Testis (tissue), 5 donors: ENCODE measurements around the gene TBC1D3E. TPM values are rescaled to one million over a fixed set of nuclear protein-coding genes. Genes with fewer than 3 reads are reported as not detected.
"Not testable (repeated sequence)": the region's sequence is repeated elsewhere in the genome, so short reads cannot be mapped to it uniquely, and the experiment has no call there.

Experiments
- DNase-seq: peaks from one replicate; pipeline ENCODE4 v3.0.0-alpha.2; 2019
- H3K27ac ChIP-seq, 2 donors: fragments of 200-600 bp; sonication (generic); one replicate each; pipeline ENCODE4 v1.5.1; 2019
- H3K27me3 ChIP-seq: fragments of 200-600 bp; sonication (generic); one replicate; pipeline ENCODE4 v1.5.1; 2019
- H3K36me3 ChIP-seq: fragments of 200-600 bp; sonication (generic); one replicate; pipeline ENCODE4 v1.5.1; 2017; ENCODE audit warnings: low read depth; ENCODE audit errors: missing control alignments
- H3K4me1 ChIP-seq: fragments of 200-600 bp; sonication (generic); one replicate; pipeline ENCODE4 v1.5.1; 2019
- H3K4me3 ChIP-seq, 2 donors: fragments of 200-600 bp; sonication (generic); one replicate each; pipeline ENCODE4 v1.5.1; 2017 to 2019
- H3K9me3 ChIP-seq: fragments of 200-600 bp; sonication (generic); one replicate; pipeline ENCODE4 v1.5.1; 2017
- WGBS, 2 donors: methylation state at CpG; one replicate each; pipeline ENCODE4 v1.1.5; 2018; 5-methylcytosine and 5-hydroxymethylcytosine counted together
- intact Hi-C: fragments of 100-400 bp; cut with DNase I; formaldehyde crosslinking; loops from one replicate; pipeline ENCODE4 v1.15.1; 2023; ENCODE audit warnings: low total_unique reads
- long read RNA-seq, 2 donors: transcript quantifications; one replicate each; lab custom pipeline, GENCODE V29; 2026
- polyA plus RNA-seq: library from polyadenylated mRNA; stranded (reverse); fragments of 350-450 nt; fragmentation: Illumina TruSeq; extraction: RNeasy Lipid Tissue Mini Kit (QIAGEN cat#74804); gene quantifications from one replicate; pipeline ENCODE4 v1.2.3, GENCODE V29; 2014; ENCODE audit warnings: low read depth, low replicate concordance; ENCODE audit not compliant: insufficient read depth
- small RNA-seq, 2 donors: library from RNA; depleted of rRNA; stranded (forward); fragments of <200 nt; gene quantifications; one replicate each; pipeline ENCODE3, GENCODE V24; 2016
- total RNA-seq, 2 donors: library from RNA; depleted of rRNA; stranded (reverse); fragments of >200 nt; gene quantifications; one replicate each; pipeline ENCODE4 v1.2.3, GENCODE V29; 2016

Gene TBC1D3E
- 1 to 10 TPM in 1 of 2 donors, not detected in 1; 2.4 TPM for total RNA-seq
- 6.0 TPM for polyA plus RNA-seq
- long read RNA-seq, donor 1 = 0 reads
- long read RNA-seq, donor 2 = 0 reads

DNA sequence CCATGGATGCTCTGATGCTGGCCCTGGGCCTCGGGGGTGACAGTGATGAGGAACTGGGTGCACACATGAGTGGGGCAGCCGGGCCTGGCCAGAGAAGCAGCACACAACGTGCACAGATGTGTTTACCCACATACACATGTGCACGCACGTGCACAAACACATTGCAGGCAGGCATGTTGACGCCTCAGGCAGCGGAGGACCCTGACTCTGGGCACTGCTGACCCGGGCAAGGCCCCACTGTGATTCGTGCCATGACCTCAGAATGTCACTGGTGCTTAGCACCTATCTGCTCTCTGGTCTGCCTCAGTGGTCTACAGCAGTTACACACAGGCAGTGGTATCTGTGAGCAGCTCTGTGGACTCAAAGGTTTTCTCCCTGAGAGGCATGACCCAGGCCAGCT, at the start of gene TBC1D3E:
Gene TBC1D3E (plus strand): TSS at position 301 of the 400 bp plus-strand sequence. CDS start 1,545 bp downstream, outside the sequence.
- WGBS, 2 donors = no CpG with 5 or more reads among the region's 9 CpGs
- H3K4me3 ChIP-seq, H3K4me1 ChIP-seq, intact Hi-C loops, H3K36me3 ChIP-seq, H3K27me3 ChIP-seq, DNase-seq, H3K27ac ChIP-seq, H3K9me3 ChIP-seq: not testable (repeated sequence)

DNA sequence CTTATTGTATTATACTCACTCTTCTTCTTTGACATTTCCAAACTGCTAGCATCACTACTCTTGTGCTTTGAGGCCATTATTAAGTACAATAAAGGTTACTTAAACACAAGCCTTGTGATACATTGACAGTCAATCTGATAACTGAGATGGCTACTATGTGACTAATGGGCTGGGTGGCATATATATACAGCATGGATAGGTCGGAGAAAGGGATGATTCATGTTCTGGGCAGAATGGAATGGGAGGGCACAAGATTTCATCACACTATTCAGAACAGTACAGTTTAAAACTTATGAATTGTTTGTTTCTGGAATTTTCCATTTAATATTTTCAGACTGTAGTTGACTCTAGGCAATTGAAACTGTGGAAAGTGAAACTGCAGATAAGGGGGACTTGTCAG, 40.4 kb upstream of the TBC1D3E start:
- H3K36me3 ChIP-seq, H3K4me3 ChIP-seq, H3K4me1 ChIP-seq, intact Hi-C loops, DNase-seq, H3K27me3 ChIP-seq, H3K9me3 ChIP-seq, H3K27ac ChIP-seq: not testable (repeated sequence)
- no CpG with 5 or more reads among the region's 1 CpG for WGBS, 2 donors

DNA sequence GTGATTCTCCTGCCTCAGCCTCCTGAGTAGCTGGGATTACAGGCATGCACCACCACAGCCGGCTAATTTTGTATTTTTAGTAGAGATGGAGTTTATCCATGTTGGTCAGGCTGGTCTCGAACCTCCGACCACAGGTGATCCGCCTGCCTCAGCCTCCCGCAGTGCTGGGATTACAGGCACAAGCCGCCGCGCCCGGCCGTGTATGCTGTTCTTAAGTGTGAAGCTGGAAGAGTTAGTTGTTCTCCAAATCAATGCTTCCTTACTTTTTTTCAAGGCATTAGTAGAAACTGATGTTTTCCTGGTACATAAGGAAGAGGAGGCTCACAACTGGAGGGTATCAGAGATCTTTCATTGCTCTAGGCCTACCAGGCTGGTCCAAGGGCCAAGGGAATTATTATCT, 39.6 kb upstream of the TBC1D3E start:
- intact Hi-C loops, DNase-seq, H3K36me3 ChIP-seq, H3K27me3 ChIP-seq, H3K27ac ChIP-seq, H3K4me3 ChIP-seq, H3K9me3 ChIP-seq, H3K4me1 ChIP-seq: not testable (repeated sequence)
- no CpG with 5 or more reads among the region's 10 CpGs for WGBS, 2 donors

DNA sequence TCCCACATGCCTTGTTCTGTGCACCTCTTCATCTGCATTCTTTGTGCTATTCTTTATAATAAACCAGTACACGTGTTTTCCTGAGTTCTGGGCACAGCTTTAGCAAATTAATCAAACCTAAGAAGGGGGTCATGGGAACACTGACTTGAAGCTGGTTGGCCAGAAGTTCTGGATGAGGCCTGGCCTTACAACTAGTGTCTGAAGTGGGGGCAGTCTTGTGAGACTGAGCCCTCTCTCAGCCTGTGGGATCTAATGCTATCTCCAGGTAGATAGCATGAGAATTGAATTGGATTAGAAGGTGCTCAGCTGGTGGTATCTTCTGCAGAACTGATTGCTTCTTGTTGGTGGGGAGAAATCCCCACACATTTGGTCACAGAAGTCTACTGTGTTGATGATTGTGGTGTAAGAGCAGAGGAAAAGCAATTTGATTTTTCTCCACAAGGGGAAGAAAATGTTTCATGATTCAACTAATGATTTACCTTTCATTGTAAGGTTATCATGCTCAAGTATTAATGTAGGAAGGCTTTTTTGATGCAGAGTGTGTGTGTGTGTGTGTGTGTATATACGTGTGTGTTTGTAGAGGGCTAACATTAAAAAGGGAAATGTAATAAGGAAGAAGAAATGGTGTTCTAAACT, 33.6 kb upstream of the TBC1D3E start:
- H3K9me3 ChIP-seq, H3K4me1 ChIP-seq, H3K27me3 ChIP-seq, H3K4me3 ChIP-seq, H3K27ac ChIP-seq, DNase-seq, H3K36me3 ChIP-seq, intact Hi-C loops: not testable (repeated sequence)
- whole genome bisulfite sequencing, 2 donors = no CpG with 5 or more reads among the region's 2 CpGs

DNA sequence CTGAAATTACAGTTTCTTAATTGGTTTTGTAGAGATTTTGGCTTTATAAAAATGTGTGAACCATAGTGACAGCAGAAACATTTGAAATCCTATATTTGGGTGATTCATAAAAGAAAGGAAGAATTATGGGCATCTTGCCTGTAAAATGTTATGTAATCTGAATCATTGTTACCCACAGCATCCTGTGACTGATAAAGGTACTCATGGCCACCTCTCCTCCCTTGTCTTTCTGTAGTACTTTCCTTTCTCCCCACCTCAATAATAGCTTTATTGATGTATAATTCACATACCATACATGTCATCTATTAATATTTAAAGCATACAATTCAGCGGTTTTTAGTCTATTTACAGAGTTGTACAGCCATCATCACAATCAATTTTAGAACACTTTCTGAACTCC, 28.5 kb upstream of the TBC1D3E start:
- H3K4me1 ChIP-seq, H3K27ac ChIP-seq, H3K27me3 ChIP-seq, H3K36me3 ChIP-seq, intact Hi-C loops, DNase-seq, H3K9me3 ChIP-seq, H3K4me3 ChIP-seq: not testable (repeated sequence)
- WGBS, 2 donors = no CpG with 5 or more reads among the region's 1 CpG

DNA sequence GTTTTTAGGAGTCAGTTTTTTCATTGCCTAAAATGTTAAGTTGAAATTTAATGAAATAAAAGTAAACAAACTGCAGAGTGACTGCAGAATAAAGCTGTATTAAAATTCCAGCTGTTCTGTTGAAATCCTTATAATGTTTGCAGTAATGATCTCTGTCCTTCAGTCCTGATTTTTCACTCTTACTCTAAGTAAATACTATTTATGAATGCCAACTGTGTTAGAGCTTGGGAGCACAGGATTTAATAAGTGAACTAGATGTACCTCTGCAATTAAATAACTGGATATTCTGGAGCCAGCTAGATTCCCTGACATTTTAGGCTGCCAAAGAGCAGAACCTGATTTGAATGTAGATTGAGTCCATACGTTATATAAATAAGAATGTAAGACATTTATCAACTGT, 7.9 kb upstream of the TBC1D3E start:
- WGBS, 2 donors = no CpG with 5 or more reads among the region's 1 CpG
- H3K4me1 ChIP-seq, H3K36me3 ChIP-seq, H3K27me3 ChIP-seq, intact Hi-C loops, DNase-seq, H3K27ac ChIP-seq, H3K9me3 ChIP-seq, H3K4me3 ChIP-seq: not testable (repeated sequence)

DNA sequence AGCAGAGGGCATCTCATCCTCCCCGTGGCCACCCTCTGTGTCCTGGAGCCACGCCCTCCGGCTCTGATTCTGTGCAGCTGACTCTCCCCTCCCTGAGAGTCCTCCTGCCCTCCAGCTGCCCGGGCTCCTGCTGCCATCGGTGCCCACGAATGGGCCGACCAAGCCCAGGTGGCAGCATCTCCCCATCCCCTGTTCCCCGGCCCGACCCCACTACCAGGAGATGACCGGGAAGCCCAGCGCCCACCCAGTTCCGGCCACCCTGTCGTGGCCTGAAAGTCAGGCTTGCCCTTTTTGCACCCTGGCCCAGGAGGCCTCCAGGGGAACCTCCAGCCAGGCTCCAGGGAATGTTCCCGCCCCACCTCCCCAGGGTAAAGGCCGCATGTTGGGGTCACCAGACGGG, 7.1 kb downstream of the TBC1D3E start:
- H3K4me3 ChIP-seq, intact Hi-C loops, DNase-seq, H3K9me3 ChIP-seq, H3K27ac ChIP-seq, H3K36me3 ChIP-seq, H3K4me1 ChIP-seq, H3K27me3 ChIP-seq: not testable (repeated sequence)
- 96% methylated on average over 5 of the region's 16 CpGs; no CpG with 5 or more reads in 1 of the 2 donors for WGBS, 2 donors

Small RNA genes within 50 kb of the gene (small RNA-seq; reads per million reads assigned to genes)
- gene RF00019 (0 reads per million in 2 donors), gene RNA5SP526 (0 reads per million in 2 donors)

Other genes with a start within 250 kb of the TBC1D3E start
- gene TBC1D3K, start 203.5 kb upstream of the TBC1D3E start, total RNA-seq = 1 to 10 TPM in 1 of 2 donors, not detected in 1; 2.0 TPM
- gene TBC1D3K, start 203.5 kb upstream of the TBC1D3E start, polyA plus RNA-seq = 1.4 TPM
- gene TBC1D3L, start 138.9 kb upstream of the TBC1D3E start, total RNA-seq = 10 to 100 TPM; 26.9 to 27.7 TPM
- gene TBC1D3L, start 138.9 kb upstream of the TBC1D3E start, polyA plus RNA-seq = 25.4 TPM
- not detected for gene TBC1D3D, start 124.0 kb upstream of the TBC1D3E start, total RNA-seq
- gene TBC1D3D, start 124.0 kb upstream of the TBC1D3E start, polyA plus RNA-seq = 2.5 TPM
- gene TBC1D3C, start 59.3 kb upstream of the TBC1D3E start, total RNA-seq = 1 to 10 TPM in 1 of 2 donors, not detected in 1; 1.3 TPM
- gene TBC1D3C, start 59.3 kb upstream of the TBC1D3E start, polyA plus RNA-seq = 9.0 TPM
- gene TBC1D3, start 64.6 kb downstream of the TBC1D3E start, total RNA-seq = not detected
- not detected for gene TBC1D3, start 64.6 kb downstream of the TBC1D3E start, polyA plus RNA-seq
- 10 to 100 TPM; 13.9 to 18.5 TPM for gene MRPL45, start 169.2 kb downstream of the TBC1D3E start, total RNA-seq
- 26.1 TPM for gene MRPL45, start 169.2 kb downstream of the TBC1D3E start, polyA plus RNA-seq
- gene GPR179, start 216.0 kb downstream of the TBC1D3E start, total RNA-seq = 1 to 10 TPM in 1 of 2 donors, under 1 TPM in 1; 0.93 to 1.3 TPM
- 0.61 TPM for gene GPR179, start 216.0 kb downstream of the TBC1D3E start, polyA plus RNA-seq
- gene SOCS7, start 223.9 kb downstream of the TBC1D3E start, total RNA-seq = 100 to 1,000 TPM in 1 of 2 donors, 10 to 100 TPM in 1; 74.9 to 132 TPM
- 132 TPM for gene SOCS7, start 223.9 kb downstream of the TBC1D3E start, polyA plus RNA-seq